GM12874 (cell line): Measurements from ENCODE around the gene LYL1.

Experiments used
- TF ChIP-seq, protein P1 (sequence below): IDR thresholded peaks from 2 replicates; pipeline ENCODE4 v1.5.1; 2011; ENCODE audit warnings: low read depth, mild to moderate bottlenecking, control low read depth, low read length, moderate library complexity; ENCODE audit not compliant: insufficient read depth

Gene LYL1

DNA sequence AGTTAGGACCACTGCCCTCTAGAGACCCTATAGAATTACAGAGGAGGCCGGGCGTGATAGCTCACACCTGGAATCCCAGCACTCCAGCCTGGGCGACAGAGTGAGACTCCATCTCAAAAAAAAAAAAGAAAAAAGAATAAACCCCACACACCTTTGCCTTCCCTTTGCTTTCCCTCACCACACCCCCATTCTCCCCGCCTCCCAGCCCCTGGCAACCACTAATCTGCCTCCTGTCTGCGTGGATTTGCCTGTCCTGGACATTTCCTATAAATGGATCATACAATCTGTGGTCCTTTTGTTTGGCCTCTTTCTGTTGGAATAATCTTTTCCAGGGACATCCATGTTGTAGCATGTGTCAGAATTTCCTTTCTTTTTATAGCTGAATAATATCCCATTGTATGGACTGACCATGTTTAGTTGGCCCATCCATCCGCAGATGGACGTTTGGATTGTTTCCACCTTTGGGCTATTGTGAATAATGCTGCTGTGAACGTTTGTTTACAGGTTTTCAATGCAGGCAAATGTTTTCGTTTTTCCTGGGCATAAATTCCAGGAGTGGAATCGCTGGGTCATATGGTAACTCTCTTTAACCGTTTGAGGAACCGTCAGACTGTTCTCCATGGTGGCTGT, 30.7 kb upstream of the LYL1 start:
- TF ChIP-seq, protein P1, sequence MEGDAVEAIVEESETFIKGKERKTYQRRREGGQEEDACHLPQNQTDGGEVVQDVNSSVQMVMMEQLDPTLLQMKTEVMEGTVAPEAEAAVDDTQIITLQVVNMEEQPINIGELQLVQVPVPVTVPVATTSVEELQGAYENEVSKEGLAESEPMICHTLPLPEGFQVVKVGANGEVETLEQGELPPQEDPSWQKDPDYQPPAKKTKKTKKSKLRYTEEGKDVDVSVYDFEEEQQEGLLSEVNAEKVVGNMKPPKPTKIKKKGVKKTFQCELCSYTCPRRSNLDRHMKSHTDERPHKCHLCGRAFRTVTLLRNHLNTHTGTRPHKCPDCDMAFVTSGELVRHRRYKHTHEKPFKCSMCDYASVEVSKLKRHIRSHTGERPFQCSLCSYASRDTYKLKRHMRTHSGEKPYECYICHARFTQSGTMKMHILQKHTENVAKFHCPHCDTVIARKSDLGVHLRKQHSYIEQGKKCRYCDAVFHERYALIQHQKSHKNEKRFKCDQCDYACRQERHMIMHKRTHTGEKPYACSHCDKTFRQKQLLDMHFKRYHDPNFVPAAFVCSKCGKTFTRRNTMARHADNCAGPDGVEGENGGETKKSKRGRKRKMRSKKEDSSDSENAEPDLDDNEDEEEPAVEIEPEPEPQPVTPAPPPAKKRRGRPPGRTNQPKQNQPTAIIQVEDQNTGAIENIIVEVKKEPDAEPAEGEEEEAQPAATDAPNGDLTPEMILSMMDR = no peak

DNA sequence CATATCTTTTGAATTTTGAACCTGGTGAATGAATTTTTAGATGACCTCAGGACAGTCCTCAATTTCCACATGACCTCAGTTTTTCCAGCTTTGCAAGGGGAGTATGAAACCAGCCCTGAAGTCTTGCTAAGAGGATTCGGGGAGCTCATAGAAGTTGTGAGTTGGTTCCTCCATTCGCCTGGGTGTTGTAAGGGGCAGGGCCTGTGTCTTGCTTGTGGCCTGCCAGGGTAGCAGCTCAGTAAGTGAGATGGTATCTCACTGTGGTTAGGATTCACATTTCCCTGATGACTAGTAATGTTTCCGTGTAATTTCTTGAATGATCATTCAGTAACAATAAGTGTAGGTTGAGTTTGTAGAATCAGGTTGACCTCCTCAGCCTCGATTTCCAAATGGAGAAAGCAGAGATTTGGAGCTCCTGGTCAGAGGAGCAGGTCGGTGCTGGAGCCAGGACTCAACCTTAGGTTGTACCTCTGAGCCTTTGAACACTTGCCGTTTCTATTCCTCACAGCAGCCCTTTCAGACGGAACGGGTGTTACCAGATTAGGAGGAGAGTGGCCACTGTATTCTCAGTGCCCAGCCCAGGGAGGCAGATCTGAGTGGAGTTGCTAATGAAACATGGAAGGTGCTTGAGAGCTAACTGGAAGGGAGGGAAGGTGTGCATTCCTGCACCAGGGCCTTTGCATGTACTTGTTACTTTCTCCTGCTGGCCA, 30.0 kb upstream of the LYL1 start:
- TF ChIP-seq, protein P1 = no peak

- TF ChIP-seq, protein P1 = no peak
These were observed 28.3 kb upstream of the LYL1 start for GRCh38 chr19:13130886-13131490.

GRCh38 chr19:13129384-13129783, 26.7 kb upstream of the LYL1 start:
- TF ChIP-seq, protein P1 = no peak

DNA sequence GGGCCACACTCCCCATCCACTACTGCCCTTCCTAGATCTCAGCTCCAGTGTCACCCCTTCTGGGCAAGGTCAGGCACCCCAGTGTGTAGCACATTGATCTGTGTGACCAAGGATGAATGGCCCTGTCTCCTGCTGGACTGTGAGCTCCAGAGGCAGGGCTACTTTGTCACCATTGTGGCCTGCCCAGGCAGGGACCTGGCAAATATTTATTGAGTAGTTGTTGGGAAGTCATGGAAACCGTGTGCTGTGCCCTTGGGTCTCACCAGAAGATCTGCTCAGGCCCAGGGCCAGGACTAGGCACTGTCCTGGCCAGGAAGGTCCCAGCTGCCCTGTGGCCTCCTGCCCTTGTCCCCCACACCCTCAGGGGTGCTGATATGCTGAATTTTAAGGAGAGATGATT, 25.9 kb upstream of the LYL1 start:
- TF ChIP-seq, protein P1 = no peak

- TF ChIP-seq, protein P1 = no peak
These were observed 25.3 kb upstream of the LYL1 start for GRCh38 chr19:13127811-13128575.

DNA sequence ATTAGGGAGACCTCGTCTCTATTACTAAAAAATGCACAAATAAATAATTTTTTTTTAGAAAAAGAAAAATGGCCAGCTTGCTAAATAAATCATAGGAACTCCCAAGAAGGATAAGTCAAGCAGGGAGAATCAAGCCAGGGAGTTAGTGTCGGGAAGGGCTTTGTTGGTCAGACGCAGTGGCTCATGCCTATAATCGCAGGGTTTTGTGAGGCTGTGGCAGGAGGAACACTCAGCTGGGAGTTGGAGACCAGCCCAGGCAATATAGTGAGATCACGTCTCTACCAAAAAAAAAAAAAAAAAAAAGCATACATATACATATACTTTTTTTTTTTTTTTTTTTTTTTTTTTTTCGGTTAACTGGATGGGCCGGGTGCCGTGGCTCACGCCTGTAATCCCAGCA, 24.4 kb upstream of the LYL1 start:
- TF ChIP-seq, protein P1 = no peak
